Heart left ventricle (tissue), 16 donors: ENCODE results near the gene WDR93. TPM values are rescaled to one million over a fixed set of nuclear protein-coding genes. Genes with fewer than 3 reads are reported as not detected.

ENCODE experiments used
- ATAC-seq, 4 donors: fragments of 200-7000 bp; cut with Tn5 transposase; one replicate each; pipeline ENCODE4 v1.9.1; 2020 to 2022; ENCODE audit warnings: moderate library complexity in 4 of 4, mild to moderate bottlenecking in 3 of 4, moderate number of reproducible peaks in 1 of 4
- DNase-seq, 5 donors: peaks; one replicate each; pipeline ENCODE4 v3.0.0-alpha.2; 2020
- H3K27ac ChIP-seq, 12 donors: fragments of 200-600 bp; sonication (generic) in 4 of 12; one replicate each; pipeline versions ENCODE4 v1.5.0 to v1.8.0; 2016 to 2022; ENCODE audit warnings: mild to moderate bottlenecking in 2 of 12
- H3K27me3 ChIP-seq, 9 donors: fragments of 200-600 bp; sonication (generic) in 2 of 9; one replicate each; pipeline versions ENCODE4 v1.5.1 to v1.8.0; 2016 to 2022; ENCODE audit warnings: mild to moderate bottlenecking in 3 of 9
- H3K36me3 ChIP-seq, 9 donors: fragments of 200-600 bp; sonication (generic) in 2 of 9; one replicate each; pipeline versions ENCODE4 v1.5.0 to v1.8.0; 2018 to 2022; ENCODE audit warnings: mild to moderate bottlenecking in 2 of 9
- H3K4me1 ChIP-seq, 12 donors: fragments of 200-600 bp; sonication (generic) in 4 of 12; one replicate each; pipeline versions ENCODE4 v1.5.0 to v1.8.0; 2016 to 2022; ENCODE audit warnings: mild to moderate bottlenecking in 3 of 12
- H3K4me3 ChIP-seq, 12 donors: fragments of 200-600 bp; sonication (generic) in 4 of 12; one replicate each; pipeline versions ENCODE4 v1.5.0 to v1.8.0; 2017 to 2022; ENCODE audit warnings: mild to moderate bottlenecking in 9 of 12, moderate library complexity in 4 of 12
- H3K9me3 ChIP-seq, 12 donors: fragments of 200-600 bp; sonication (generic) in 4 of 12; one replicate each; pipeline versions ENCODE4 v1.5.0 to v1.8.0; 2016 to 2022; ENCODE audit warnings: mild to moderate bottlenecking in 1 of 12
- POLR2A ChIP-seq, 2 donors: fragments of 450-650 bp; IDR thresholded peaks; one replicate each; pipeline ENCODE4 v1.6.1; 2017; ENCODE audit warnings: antibody characterized with exemption in 2 of 2, mild to moderate bottlenecking in 2 of 2, moderate library complexity in 2 of 2
- WGBS, 4 donors: extraction: QIAGEN DNeasy Blood & Tissue Kit in 2 of 4; methylation state at CpG; one replicate each; pipeline versions ENCODE4 v1.1.5 to v1.1.7; 2013 to 2018; 5-methylcytosine and 5-hydroxymethylcytosine counted together
- intact Hi-C, 10 donors: fragments of 100-400 bp; cut with DNase I; formaldehyde crosslinking; loops; one replicate each; pipeline versions ENCODE4 v1.11.1 to v1.14.2; 2022
- polyA plus RNA-seq, 2 donors: library from polyadenylated mRNA; stranded (reverse); fragments of 200-250 nt; gene quantifications; one replicate each; pipeline ENCODE4 v1.2.3, GENCODE V29; 2013
- total RNA-seq, 9 donors: library from RNA; depleted of rRNA in 2 of 9; stranded (reverse); fragments of >200 nt in 2 of 9; fragmentation: NEBNext Ultra II Directional in 3 of 9; extraction: Animal tissue kit (Norgen Biotek cat#: 25700) in 3 of 9; gene quantifications; one replicate each; pipeline versions ENCODE4 v1.1.0 to v1.2.4, GENCODE V29; 2016 to 2023
- TF ChIP-seq, protein P1 (sequence below), 12 donors: fragments of 200-600 bp; sonication (generic) in 4 of 12; IDR thresholded peaks; one replicate each; pipeline versions ENCODE4 v1.5.0 to v1.8.0; 2018 to 2022; ENCODE audit warnings: antibody characterized with exemption in 12 of 12, mild to moderate bottlenecking in 5 of 12
- donor health status: ischemic (EF 13 %, LVEDD 7.1; RV severe dilation, severe dysfunction).
- donor health status: healthy with polysubstance abuse.
- donor health status: DM: no; HTN: yes; CAD: no.
- donor health status: DM: no; HTN: no; CAD: no.
- donor health status: ischemic (EF 25% LVEDD 6.9; RV normal size, moderate dysfunction).
- donor health status: ischemic (EF 25% LVEDD 5.7; RV mildly dilated, moderate dysfunction).
- donor health status: healthy.
- donor health status: DM: yes; HTN: yes; CAD: no.
- donor health status: ischemic (EF 35%, LVEDD 5.7; RV mildly dilated, moderate dysfunction).
- donor health status: nonischemic (EF 11% LVEDD 7.7; RV severe dilation, severe dysfunction).
- donor health status: DM: yes; HTN: yes; CAD: no.
- donor health status: PGD.
- donor health status: ischemic (EF 29% LVEDD 5.4; RV normal size, mild dysfunction).
- donor health status: nonischemic (EF 23%, LVEDD 6.1; RV moderate dilation, normal function).

WDR93 gene
- total and polyA plus RNA-seq, 11 donors, result 0.10 to 0.21 TPM; not detected in 9

DNA sequence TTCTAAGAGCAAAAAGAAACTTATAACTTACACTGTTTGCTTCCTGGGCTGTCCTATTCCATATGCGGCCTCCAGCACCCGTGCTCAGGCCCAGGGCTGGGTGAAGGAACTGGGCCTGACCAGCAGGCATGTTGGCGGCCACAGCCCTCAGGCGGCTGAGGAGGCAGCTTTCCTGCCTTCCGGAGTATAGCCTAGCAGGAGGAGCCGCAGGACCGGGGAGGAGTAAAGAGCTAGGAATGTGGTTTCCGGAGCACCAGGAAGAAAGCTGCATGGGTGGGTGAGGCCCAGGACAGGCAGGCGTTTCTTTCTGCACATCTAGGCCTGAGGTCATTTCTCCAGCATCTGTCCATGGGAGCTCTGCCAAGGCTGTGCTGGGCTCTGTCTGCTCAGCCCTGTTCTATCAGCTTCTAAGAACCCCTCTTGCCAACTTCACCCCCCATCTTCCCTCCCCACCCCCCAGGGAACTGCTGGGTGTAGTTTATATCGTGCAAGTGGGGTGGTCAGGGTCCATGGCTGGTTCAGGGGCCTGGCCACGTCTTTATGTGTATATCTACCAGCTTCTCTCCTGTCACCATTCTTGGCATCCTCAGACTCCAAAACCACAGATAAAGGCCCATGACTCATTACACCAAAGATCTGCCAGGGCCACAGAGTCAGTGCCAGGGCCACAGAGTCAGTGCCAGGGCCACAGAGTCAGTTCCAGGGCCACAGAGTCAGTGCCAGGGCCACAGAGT is 27.6 kb upstream of the WDR93 start:
- Histone ChIP-seq H3K4me1 (peaks cover 0 to 31% (median 24%) of the 10 kb centered on the region in 12 donors), H3K9me3 (no peaks in the 10 kb centered on the region), H3K27me3 (no peaks in the 10 kb centered on the region), H3K4me3 (peak overlapping the region in 3 of 12 donors; percentile 10 to 21 (median 18)), H3K36me3 (no peaks in the 10 kb centered on the region), H3K27ac (peak overlapping the region in 10 of 12 donors; percentile 5 to 84 (median 70))
- ATAC-seq (peak; percentile 51 to 89 (median 84)), DNase-seq (peak; percentile 63 to 84 (median 74))
- TF ChIP-seq, protein P1, sequence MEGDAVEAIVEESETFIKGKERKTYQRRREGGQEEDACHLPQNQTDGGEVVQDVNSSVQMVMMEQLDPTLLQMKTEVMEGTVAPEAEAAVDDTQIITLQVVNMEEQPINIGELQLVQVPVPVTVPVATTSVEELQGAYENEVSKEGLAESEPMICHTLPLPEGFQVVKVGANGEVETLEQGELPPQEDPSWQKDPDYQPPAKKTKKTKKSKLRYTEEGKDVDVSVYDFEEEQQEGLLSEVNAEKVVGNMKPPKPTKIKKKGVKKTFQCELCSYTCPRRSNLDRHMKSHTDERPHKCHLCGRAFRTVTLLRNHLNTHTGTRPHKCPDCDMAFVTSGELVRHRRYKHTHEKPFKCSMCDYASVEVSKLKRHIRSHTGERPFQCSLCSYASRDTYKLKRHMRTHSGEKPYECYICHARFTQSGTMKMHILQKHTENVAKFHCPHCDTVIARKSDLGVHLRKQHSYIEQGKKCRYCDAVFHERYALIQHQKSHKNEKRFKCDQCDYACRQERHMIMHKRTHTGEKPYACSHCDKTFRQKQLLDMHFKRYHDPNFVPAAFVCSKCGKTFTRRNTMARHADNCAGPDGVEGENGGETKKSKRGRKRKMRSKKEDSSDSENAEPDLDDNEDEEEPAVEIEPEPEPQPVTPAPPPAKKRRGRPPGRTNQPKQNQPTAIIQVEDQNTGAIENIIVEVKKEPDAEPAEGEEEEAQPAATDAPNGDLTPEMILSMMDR (IDR thresholded peaks at IDR 0.05), result no peak
- no peak for TF ChIP-seq POLR2A (IDR thresholded peaks at IDR 0.05)
- WGBS, 4 donors, result 36 to 50% (median 44%) methylated on average over 7 to 11 of the region's 11 CpGs
- intact Hi-C loops, result no loop called here

DNA sequence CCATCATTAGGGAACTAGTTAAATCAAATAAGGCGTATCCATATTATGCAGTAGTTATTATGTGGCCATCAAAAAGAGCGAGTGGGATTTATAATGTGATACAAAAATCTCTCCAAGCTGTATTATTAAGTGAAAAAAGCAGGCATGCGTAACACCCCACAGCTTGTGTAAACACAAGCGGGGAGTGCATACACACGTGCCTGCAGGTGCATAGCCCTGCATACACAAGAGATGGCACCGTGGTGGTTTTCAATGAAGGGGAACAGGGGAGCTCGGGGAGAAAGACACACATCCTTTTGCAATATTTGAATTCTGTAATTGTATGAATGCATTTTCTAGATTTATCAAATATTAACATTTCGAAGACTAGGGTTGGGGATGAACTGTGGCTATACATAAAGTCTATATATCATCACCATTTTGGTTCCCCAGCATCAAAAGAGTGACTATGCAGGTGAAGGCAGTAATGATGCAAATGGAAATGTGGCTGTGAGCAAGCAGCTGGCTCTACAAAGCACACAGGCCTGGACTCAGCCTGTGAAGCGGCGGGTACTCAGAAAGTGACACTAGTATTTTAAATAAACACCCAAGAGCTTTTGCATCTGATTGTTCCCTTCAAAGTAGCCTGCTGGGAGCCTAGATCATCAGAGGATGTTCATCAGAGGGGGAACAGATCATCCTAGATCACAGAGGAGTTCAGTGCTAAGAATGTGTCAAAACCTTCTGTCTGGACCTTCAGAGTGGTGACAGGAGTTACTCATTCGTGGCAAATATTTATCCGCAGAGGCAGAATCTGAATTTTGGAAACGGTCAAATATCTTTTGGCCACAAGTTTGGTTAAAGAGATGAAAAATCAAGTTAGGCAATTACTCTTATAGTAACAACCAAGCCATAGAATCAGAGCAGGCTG is 25.9 kb upstream of the WDR93 start:
- H3K27ac ChIP-seq, result peak overlapping the region; percentile 81 to 91 (median 86)
- no peaks in the 10 kb centered on the region for H3K36me3 ChIP-seq
- no peaks in the 10 kb centered on the region for H3K27me3 ChIP-seq
- peaks cover 0 to 31% (median 24%) of the 10 kb centered on the region in 12 donors for H3K4me1 ChIP-seq
- no peaks in the 10 kb centered on the region for H3K9me3 ChIP-seq
- TF ChIP-seq POLR2A (IDR thresholded peaks at IDR 0.05), result no peak
- TF ChIP-seq, protein P1 (IDR thresholded peaks at IDR 0.05), result no peak
- DNase-seq (no peak), ATAC-seq (no peak)
- WGBS, 4 donors, result 86 to 89% (median 87%) methylated on average over 13 of the region's 13 CpGs
- H3K4me3 ChIP-seq, result peak overlapping the region in 11 of 12 donors; percentile 22 to 65 (median 56)
- intact Hi-C loops, result no loop called here

DNA sequence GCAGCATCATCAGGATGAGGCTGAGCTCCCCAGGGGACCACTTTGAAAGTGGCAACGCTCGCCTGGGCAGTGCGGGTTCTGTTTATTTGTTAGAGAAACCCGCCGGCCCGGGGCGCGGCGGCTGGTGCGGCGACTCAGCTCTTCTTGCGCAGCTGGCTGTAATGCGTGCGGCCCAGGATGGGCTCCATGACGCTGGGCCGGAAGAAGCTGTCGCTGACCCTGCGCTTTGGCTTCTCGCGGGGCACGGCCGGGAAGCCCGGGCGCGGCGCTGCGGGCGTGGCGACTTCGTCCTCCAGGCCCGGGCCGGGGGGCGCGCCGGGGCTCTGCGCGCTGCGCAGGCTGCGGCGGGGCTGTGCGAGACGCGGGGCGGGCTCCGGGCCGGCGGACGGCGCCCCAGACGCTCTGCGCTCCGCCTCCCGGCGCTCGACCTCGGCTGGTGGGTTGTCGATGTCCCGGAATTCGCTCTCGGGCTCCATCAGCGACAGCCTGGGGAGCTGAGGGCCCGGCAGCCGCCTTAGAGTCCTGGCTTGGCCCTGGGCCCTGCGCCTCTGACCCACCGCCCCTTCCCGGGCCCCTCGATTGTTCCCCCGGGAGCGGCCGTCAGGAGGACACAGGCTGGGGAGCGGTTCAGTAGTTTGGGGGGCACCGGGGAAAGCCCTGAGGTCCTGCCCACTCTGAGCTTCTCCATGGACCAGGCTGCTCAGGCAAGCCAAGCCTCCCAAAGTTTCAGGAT is 25.0 kb upstream of the WDR93 start:
- H3K27ac ChIP-seq, result peak overlapping the region; percentile 81 to 91 (median 86)
- peak in 1 of 2 donors; percentile 32 for TF ChIP-seq POLR2A (IDR thresholded peaks at IDR 0.05)
- TF ChIP-seq, protein P1 (IDR thresholded peaks at IDR 0.05), result peak in 1 of 12 donors; percentile 2
- ATAC-seq (peak; percentile 20 to 77 (median 66)), DNase-seq (peak; percentile 70 to 83 (median 76))
- peaks cover 0 to 31% (median 24%) of the 10 kb centered on the region in 12 donors for H3K4me1 ChIP-seq
- H3K27me3 ChIP-seq, result no peaks in the 10 kb centered on the region
- intact Hi-C loops, result no loop called here
- H3K9me3 ChIP-seq, result no peaks in the 10 kb centered on the region
- no peaks in the 10 kb centered on the region for H3K36me3 ChIP-seq
- peak overlapping the region; percentile 17 to 65 (median 55) for H3K4me3 ChIP-seq
- 2 to 5% (median 3%) methylated on average over 35 to 72 of the region's 72 CpGs for WGBS, 4 donors
